GM23338 (cell line): ENCODE data around the gene C6orf136. TPM values are rescaled to one million over a fixed set of nuclear protein-coding genes. Genes with fewer than 3 reads are reported as not detected.

Source experiments
- ATAC-seq: fragments of 200-7000 bp; cut with Tn5 transposase; 3 replicates; pipeline ENCODE4 v1.9.1; 2020
- DNase-seq: peaks from one replicate; pipeline ENCODE4 v3.0.0-alpha.2; 2015; ENCODE audit warnings: low spot score
- H2AFZ ChIP-seq: fragments of 200-600 bp; sonication (generic); 2 replicates; pipeline ENCODE4 v1.8.0; 2016; ENCODE audit warnings: antibody characterized with exemption, mild to moderate bottlenecking, moderate library complexity
- H3F3A ChIP-seq: fragments of 200-600 bp; sonication (generic); replicated peaks from 2 replicates; pipeline ENCODE4 v1.8.0; 2017; ENCODE audit warnings: antibody characterized with exemption, mixed run types, low read depth
- H3K27ac ChIP-seq: fragments of 200-600 bp; sonication (generic); 2 replicates; pipeline ENCODE4 v1.6.1; 2016; ENCODE audit warnings: low read depth
- H3K27me3 ChIP-seq: fragments of 200-600 bp; sonication (generic); 2 replicates; pipeline ENCODE4 v1.8.0; 2016; ENCODE audit warnings: mild to moderate bottlenecking, mixed run types, moderate library complexity; ENCODE audit not compliant: insufficient read depth
- H3K36me3 ChIP-seq: fragments of 200-600 bp; sonication (generic); 2 replicates; pipeline ENCODE4 v1.8.0; 2016; ENCODE audit warnings: mild to moderate bottlenecking; ENCODE audit not compliant: insufficient read depth
- H3K4me1 ChIP-seq: fragments of 200-600 bp; sonication (generic); 2 replicates; pipeline ENCODE4 v1.8.0; 2016; ENCODE audit warnings: mild to moderate bottlenecking, moderate library complexity; ENCODE audit not compliant: insufficient read depth
- H3K4me2 ChIP-seq: fragments of 200-600 bp; sonication (generic); 2 replicates; pipeline ENCODE4 v1.7.1; 2017; ENCODE audit warnings: mixed run types
- H3K4me3 ChIP-seq: fragments of 200-600 bp; sonication (generic); 2 replicates; pipeline ENCODE4 v1.6.1; 2016; ENCODE audit warnings: mixed run types
- H3K79me2 ChIP-seq: fragments of 200-600 bp; sonication (generic); replicated peaks from 2 replicates; pipeline ENCODE4 v1.8.0; 2017; ENCODE audit warnings: mild to moderate bottlenecking; ENCODE audit not compliant: insufficient read depth
- H3K9me2 ChIP-seq: fragments of 200-600 bp; sonication (generic); 2 replicates; pipeline ENCODE4 v1.8.0; 2017; ENCODE audit not compliant: insufficient read depth
- H4K20me1 ChIP-seq: fragments of 200-600 bp; sonication (generic); replicated peaks from 2 replicates; pipeline ENCODE4 v1.8.0; 2017; ENCODE audit warnings: mild to moderate bottlenecking; ENCODE audit not compliant: insufficient read depth
- H3K27ac Mint-ChIP-seq: 2 replicates; pipeline ENCODE4 v1.8.0; 2020; ENCODE audit warnings: inconsistent platforms, mild to moderate bottlenecking, moderate library complexity, mixed read lengths
- H3K27me3 Mint-ChIP-seq: 3 replicates; pipeline ENCODE4 v1.8.0; 2022; ENCODE audit warnings: low read depth, mild to moderate bottlenecking, moderate library complexity, mixed read lengths, inconsistent platforms; ENCODE audit not compliant: insufficient read depth, poor library complexity
- H3K36me3 Mint-ChIP-seq: 3 replicates; pipeline ENCODE4 v1.8.0; 2021; ENCODE audit warnings: low read depth, mild to moderate bottlenecking, inconsistent platforms, moderate library complexity, mixed read lengths
- H3K4me1 Mint-ChIP-seq: 3 replicates; pipeline ENCODE4 v1.8.0; 2020; ENCODE audit warnings: mild to moderate bottlenecking, inconsistent platforms, mixed read lengths
- H3K4me3 Mint-ChIP-seq: 3 replicates; pipeline ENCODE4 v1.8.0; 2021; ENCODE audit warnings: moderate library complexity, mild to moderate bottlenecking, inconsistent platforms, mixed read lengths
- H3K9me3 Mint-ChIP-seq: 3 replicates; pipeline ENCODE4 v1.8.0; 2020; ENCODE audit warnings: moderate library complexity, mild to moderate bottlenecking, inconsistent platforms, mixed read lengths
- CREB1 ChIP-seq: fragments of 250-450 bp; sonication (Bioruptor Pico); IDR thresholded peaks from 2 replicates; pipeline ENCODE4 v1.5.0; 2020; ENCODE audit warnings: low read depth, mild to moderate bottlenecking, moderate library complexity
- EZH2 ChIP-seq: fragments of 200-600 bp; sonication (generic); IDR thresholded peaks from one replicate; pipeline ENCODE4 v1.8.0; 2017; ENCODE audit warnings: antibody characterized with exemption, mild to moderate bottlenecking, low read depth; ENCODE audit not compliant: unreplicated experiment
- EZH2phosphoT487 ChIP-seq: fragments of 200-600 bp; sonication (generic); IDR thresholded peaks from one replicate; pipeline ENCODE4 v1.8.1; 2018; ENCODE audit warnings: antibody characterized with exemption; ENCODE audit not compliant: unreplicated experiment
- JUNB ChIP-seq: IDR thresholded peaks from one replicate; pipeline ENCODE4 v1.6.1; 2016; ENCODE audit warnings: antibody characterized with exemption; ENCODE audit not compliant: unreplicated experiment
- NANOG ChIP-seq: IDR thresholded peaks from 2 replicates; pipeline ENCODE4 v1.6.1; 2016; ENCODE audit warnings: antibody characterized with exemption, borderline replicate concordance
- POLR2AphosphoS5 ChIP-seq: IDR thresholded peaks from 2 replicates; pipeline ENCODE4 v1.6.1; 2016; ENCODE audit warnings: antibody characterized with exemption, low read depth
- STAT1 ChIP-seq: IDR thresholded peaks from one replicate; pipeline ENCODE4 v1.6.1; 2016; ENCODE audit warnings: antibody characterized with exemption; ENCODE audit not compliant: unreplicated experiment
- ZNF114 ChIP-seq: fragments of 250-450 bp; sonication (Bioruptor Pico); IDR thresholded peaks from 2 replicates; pipeline ENCODE4 v1.5.0; 2020; ENCODE audit warnings: mild to moderate bottlenecking, moderate library complexity
- ZNF331 ChIP-seq: fragments of 250-450 bp; sonication (Bioruptor Pico); IDR thresholded peaks from 2 replicates; pipeline ENCODE4 v1.5.0; 2020; ENCODE audit warnings: low read depth, mild to moderate bottlenecking, moderate library complexity
- polyA plus RNA-seq: library from polyadenylated mRNA; unstranded; fragments of >200 nt; fragmentation: Nextera tagmentation; extraction: Ambion mirVana; gene quantifications from 2 replicates; pipeline ENCODE4 v1.2.1, GENCODE V29; 2016
- total RNA-seq: library from RNA; depleted of rRNA; stranded (reverse); fragments of >200 nt; shearing (Covaris generic); gene quantifications from 2 replicates; pipeline ENCODE4 v1.2.3, GENCODE V29; 2014
- TF ChIP-seq, protein P1 (sequence below), 2 experiments: fragments of 200-600 bp in 1 of 2; sonication (generic) in 1 of 2; conservative IDR thresholded peaks; 2 replicates each; pipeline versions ENCODE4 v1.5.1 to v1.6.1; 2016 to 2017; ENCODE audit warnings: antibody characterized with exemption in 2 of 2, low read depth in 2 of 2, mild to moderate bottlenecking in 2 of 2, moderate library complexity in 1 of 2
- TF ChIP-seq, protein P2 (sequence below): IDR thresholded peaks from 2 replicates; pipeline ENCODE4 v1.6.1; 2016; ENCODE audit warnings: antibody characterized with exemption
- TF ChIP-seq, protein P3 (sequence below): IDR thresholded peaks from one replicate; pipeline ENCODE4 v1.6.1; 2018; ENCODE audit warnings: antibody characterized with exemption; ENCODE audit not compliant: unreplicated experiment
- TF ChIP-seq, protein P4 (sequence below): fragments of 250-450 bp; sonication (Bioruptor Pico); IDR thresholded peaks from 2 replicates; pipeline ENCODE4 v1.5.0; 2020; ENCODE audit warnings: mild to moderate bottlenecking, moderate library complexity

C6orf136 gene
- total and polyA plus RNA-seq, 2 experiments from 2014 or later: 12.5 to 27.5 TPM

DNA sequence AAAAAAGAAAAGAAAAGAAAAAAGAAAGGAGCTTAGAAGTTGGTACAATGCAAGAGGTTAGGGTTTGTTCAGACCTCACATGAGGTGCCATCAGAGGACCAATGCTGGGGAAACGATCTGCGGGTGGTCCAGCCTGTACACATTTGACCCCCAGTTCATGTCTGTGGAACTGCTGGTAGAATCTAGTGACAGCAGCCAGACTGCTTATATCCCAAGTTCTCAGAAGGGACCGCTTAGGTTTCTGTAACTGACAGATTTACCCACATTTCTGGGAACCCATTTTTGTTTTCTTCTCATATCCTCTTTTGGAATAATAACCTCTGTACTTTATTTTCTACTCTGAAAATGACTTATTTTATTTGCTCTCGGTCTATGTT, 34.8 kb downstream of the C6orf136 start:
- Histone ChIP-seq H3F3A (0 out of 2 replicates have a peak, but pooled peaks cover 9% of the 10 kb centered on the region), H2AFZ (no peak overlapping the region), H3K4me1 (peaks cover 45% of the 10 kb centered on the region), H3K36me3 (no peaks in the 10 kb centered on the region), H3K4me3 (no peak overlapping the region), H3K79me2 (peaks cover 22% of the 10 kb centered on the region), H3K27ac (no peak overlapping the region; the same call in 1 of the 2 replicates), H4K20me1 (no peaks in the 10 kb centered on the region; the same call in 1 of the 2 replicates), H3K4me2 (peak overlapping the region; percentile 76), H3K27me3 (0 out of 2 replicates have a peak, but pooled peaks cover 5% of the 10 kb centered on the region), H3K9me2 (no peaks in the 10 kb centered on the region)
- peaks cover 57% of the 10 kb centered on the region for H3K4me1 Mint-ChIP-seq
- H3K36me3 Mint-ChIP-seq: peaks cover 21% of the 10 kb centered on the region
- H3K4me3 Mint-ChIP-seq: peak overlapping the region; percentile 63
- no peaks in the 10 kb centered on the region; the same call in 2 of the 3 replicates for H3K9me3 Mint-ChIP-seq
- ATAC-seq (no peak), DNase-seq (no peak)
- H3K27me3 Mint-ChIP-seq: peaks cover 16% of the 10 kb centered on the region
- TF ChIP-seq, protein P1, sequence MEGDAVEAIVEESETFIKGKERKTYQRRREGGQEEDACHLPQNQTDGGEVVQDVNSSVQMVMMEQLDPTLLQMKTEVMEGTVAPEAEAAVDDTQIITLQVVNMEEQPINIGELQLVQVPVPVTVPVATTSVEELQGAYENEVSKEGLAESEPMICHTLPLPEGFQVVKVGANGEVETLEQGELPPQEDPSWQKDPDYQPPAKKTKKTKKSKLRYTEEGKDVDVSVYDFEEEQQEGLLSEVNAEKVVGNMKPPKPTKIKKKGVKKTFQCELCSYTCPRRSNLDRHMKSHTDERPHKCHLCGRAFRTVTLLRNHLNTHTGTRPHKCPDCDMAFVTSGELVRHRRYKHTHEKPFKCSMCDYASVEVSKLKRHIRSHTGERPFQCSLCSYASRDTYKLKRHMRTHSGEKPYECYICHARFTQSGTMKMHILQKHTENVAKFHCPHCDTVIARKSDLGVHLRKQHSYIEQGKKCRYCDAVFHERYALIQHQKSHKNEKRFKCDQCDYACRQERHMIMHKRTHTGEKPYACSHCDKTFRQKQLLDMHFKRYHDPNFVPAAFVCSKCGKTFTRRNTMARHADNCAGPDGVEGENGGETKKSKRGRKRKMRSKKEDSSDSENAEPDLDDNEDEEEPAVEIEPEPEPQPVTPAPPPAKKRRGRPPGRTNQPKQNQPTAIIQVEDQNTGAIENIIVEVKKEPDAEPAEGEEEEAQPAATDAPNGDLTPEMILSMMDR (conservative IDR thresholded peaks at IDR 0.05; ENCODE audit: low read depth in 2 of 2): no peak
- TF ChIP-seq, protein P2, sequence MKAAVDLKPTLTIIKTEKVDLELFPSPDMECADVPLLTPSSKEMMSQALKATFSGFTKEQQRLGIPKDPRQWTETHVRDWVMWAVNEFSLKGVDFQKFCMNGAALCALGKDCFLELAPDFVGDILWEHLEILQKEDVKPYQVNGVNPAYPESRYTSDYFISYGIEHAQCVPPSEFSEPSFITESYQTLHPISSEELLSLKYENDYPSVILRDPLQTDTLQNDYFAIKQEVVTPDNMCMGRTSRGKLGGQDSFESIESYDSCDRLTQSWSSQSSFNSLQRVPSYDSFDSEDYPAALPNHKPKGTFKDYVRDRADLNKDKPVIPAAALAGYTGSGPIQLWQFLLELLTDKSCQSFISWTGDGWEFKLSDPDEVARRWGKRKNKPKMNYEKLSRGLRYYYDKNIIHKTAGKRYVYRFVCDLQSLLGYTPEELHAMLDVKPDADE: no peak
- no peak for TF ChIP-seq STAT1
- no peak for TF ChIP-seq EZH2
- no peak for TF ChIP-seq CREB1 (CRISPR knock-in tag)
- TF ChIP-seq, protein P3, sequence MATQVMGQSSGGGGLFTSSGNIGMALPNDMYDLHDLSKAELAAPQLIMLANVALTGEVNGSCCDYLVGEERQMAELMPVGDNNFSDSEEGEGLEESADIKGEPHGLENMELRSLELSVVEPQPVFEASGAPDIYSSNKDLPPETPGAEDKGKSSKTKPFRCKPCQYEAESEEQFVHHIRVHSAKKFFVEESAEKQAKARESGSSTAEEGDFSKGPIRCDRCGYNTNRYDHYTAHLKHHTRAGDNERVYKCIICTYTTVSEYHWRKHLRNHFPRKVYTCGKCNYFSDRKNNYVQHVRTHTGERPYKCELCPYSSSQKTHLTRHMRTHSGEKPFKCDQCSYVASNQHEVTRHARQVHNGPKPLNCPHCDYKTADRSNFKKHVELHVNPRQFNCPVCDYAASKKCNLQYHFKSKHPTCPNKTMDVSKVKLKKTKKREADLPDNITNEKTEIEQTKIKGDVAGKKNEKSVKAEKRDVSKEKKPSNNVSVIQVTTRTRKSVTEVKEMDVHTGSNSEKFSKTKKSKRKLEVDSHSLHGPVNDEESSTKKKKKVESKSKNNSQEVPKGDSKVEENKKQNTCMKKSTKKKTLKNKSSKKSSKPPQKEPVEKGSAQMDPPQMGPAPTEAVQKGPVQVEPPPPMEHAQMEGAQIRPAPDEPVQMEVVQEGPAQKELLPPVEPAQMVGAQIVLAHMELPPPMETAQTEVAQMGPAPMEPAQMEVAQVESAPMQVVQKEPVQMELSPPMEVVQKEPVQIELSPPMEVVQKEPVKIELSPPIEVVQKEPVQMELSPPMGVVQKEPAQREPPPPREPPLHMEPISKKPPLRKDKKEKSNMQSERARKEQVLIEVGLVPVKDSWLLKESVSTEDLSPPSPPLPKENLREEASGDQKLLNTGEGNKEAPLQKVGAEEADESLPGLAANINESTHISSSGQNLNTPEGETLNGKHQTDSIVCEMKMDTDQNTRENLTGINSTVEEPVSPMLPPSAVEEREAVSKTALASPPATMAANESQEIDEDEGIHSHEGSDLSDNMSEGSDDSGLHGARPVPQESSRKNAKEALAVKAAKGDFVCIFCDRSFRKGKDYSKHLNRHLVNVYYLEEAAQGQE: no peak
- no peak for TF ChIP-seq ZNF331 (CRISPR knock-in tag)
- TF ChIP-seq JUNB: no peak
- no peak for TF ChIP-seq EZH2phosphoT487
- no peak for TF ChIP-seq NANOG
- TF ChIP-seq ZNF114 (CRISPR knock-in tag): no peak
- TF ChIP-seq POLR2AphosphoS5: no peak
- TF ChIP-seq, protein P4, sequence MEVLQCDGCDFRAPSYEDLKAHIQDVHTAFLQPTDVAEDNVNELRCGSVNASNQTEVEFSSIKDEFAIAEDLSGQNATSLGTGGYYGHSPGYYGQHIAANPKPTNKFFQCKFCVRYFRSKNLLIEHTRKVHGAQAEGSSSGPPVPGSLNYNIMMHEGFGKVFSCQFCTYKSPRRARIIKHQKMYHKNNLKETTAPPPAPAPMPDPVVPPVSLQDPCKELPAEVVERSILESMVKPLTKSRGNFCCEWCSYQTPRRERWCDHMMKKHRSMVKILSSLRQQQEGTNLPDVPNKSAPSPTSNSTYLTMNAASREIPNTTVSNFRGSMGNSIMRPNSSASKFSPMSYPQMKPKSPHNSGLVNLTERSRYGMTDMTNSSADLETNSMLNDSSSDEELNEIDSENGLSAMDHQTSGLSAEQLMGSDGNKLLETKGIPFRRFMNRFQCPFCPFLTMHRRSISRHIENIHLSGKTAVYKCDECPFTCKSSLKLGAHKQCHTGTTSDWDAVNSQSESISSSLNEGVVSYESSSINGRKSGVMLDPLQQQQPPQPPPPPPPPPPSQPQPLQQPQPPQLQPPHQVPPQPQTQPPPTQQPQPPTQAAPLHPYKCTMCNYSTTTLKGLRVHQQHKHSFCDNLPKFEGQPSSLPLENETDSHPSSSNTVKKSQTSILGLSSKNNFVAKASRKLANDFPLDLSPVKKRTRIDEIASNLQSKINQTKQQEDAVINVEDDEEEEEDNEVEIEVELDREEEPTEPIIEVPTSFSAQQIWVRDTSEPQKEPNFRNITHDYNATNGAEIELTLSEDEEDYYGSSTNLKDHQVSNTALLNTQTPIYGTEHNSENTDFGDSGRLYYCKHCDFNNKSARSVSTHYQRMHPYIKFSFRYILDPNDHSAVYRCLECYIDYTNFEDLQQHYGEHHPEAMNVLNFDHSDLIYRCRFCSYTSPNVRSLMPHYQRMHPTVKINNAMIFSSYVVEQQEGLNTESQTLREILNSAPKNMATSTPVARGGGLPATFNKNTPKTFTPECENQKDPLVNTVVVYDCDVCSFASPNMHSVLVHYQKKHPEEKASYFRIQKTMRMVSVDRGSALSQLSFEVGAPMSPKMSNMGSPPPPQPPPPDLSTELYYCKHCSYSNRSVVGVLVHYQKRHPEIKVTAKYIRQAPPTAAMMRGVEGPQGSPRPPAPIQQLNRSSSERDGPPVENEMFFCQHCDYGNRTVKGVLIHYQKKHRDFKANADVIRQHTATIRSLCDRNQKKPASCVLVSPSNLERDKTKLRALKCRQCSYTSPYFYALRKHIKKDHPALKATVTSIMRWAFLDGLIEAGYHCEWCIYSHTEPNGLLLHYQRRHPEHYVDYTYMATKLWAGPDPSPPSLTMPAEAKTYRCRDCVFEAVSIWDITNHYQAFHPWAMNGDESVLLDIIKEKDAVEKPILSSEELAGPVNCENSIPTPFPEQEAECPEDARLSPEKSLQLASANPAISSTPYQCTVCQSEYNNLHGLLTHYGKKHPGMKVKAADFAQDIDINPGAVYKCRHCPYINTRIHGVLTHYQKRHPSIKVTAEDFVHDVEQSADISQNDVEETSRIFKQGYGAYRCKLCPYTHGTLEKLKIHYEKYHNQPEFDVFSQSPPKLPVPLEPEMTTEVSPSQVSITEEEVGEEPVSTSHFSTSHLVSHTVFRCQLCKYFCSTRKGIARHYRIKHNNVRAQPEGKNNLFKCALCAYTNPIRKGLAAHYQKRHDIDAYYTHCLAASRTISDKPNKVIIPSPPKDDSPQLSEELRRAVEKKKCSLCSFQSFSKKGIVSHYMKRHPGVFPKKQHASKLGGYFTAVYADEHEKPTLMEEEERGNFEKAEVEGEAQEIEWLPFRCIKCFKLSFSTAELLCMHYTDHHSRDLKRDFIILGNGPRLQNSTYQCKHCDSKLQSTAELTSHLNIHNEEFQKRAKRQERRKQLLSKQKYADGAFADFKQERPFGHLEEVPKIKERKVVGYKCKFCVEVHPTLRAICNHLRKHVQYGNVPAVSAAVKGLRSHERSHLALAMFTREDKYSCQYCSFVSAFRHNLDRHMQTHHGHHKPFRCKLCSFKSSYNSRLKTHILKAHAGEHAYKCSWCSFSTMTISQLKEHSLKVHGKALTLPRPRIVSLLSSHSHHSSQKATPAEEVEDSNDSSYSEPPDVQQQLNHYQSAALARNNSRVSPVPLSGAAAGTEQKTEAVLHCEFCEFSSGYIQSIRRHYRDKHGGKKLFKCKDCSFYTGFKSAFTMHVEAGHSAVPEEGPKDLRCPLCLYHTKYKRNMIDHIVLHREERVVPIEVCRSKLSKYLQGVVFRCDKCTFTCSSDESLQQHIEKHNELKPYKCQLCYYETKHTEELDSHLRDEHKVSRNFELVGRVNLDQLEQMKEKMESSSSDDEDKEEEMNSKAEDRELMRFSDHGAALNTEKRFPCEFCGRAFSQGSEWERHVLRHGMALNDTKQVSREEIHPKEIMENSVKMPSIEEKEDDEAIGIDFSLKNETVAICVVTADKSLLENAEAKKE (CRISPR knock-in tag): no peak
- peak overlapping the region; percentile 39 for H3K27ac Mint-ChIP-seq
